Left colon (tissue), 2 donors: Measurements from ENCODE around the gene F10. TPM values are rescaled to one million over a fixed set of nuclear protein-coding genes. Genes with fewer than 3 reads are reported as not detected.
"Not testable (repeated sequence)": the region's sequence is repeated elsewhere in the genome, so short reads cannot be mapped to it uniquely, and the experiment has no call there.

Source experiments
- ATAC-seq: fragments of 200-7000 bp; cut with Tn5 transposase; one replicate; pipeline ENCODE4 v1.9.1; 2020; ENCODE audit warnings: mild to moderate bottlenecking, moderate library complexity
- DNase-seq, 2 donors: peaks; one replicate each; pipeline ENCODE4 v3.0.0-alpha.2; 2020
- intact Hi-C, 2 donors: fragments of 100-400 bp; cut with DNase I in 1 of 2; cut with micrococcal nuclease in 1 of 2; formaldehyde crosslinking; loops; one replicate each; pipeline versions ENCODE4 v1.11.2 to v1.14.0; 2022; cut with DNase I, micrococcal nuclease
- long read RNA-seq: library from polyadenylated mRNA; unstranded; transcript quantifications from one replicate; pipeline ENCODE4 v2.0.0, GENCODE V29; 2021
- total RNA-seq, 2 donors: library from RNA; stranded (reverse); fragmentation: NEBNext Ultra II Directional; extraction: Animal tissue kit (Norgen Biotek cat#: 25700); gene quantifications; one replicate each; pipeline ENCODE4 v1.2.1, GENCODE V29; 2021
- donor health status: DM: no; HTN: no; CAD: no.
- donor health status: DM: yes; HTN: yes; CAD: no.

The F10 gene
- total RNA-seq: 1 to 10 TPM; 1.6 to 4.7 TPM
- long read RNA-seq, partial matches to known transcripts: 1 of 2 reads
- long read RNA-seq, other reads (novel, unspliced or antisense): 0 of 2 reads

- DNase-seq (peak; percentile 67 to 82), ATAC-seq (peak; percentile 99)
- intact Hi-C loops: no loop called here
Measured at GRCh38 chr13:113122550-113123225, at the start of gene F10. F10 (plus strand) TSS chr13:113122799; CDS start chr13:113122856, 57 bp downstream.

- DNase-seq (no peak), ATAC-seq (no peak)
- intact Hi-C loops: no loop called here
Measured at GRCh38 chr13:113073942-113074341, 48.7 kb upstream of the F10 start.

GRCh38 chr13:113074401-113074800 lies 48.2 kb upstream of the F10 start:
- DNase-seq (no peak), ATAC-seq (no peak)
- intact Hi-C loops: no loop called here

GRCh38 chr13:113074876-113075275 lies 47.7 kb upstream of the F10 start:
- ATAC-seq: no peak
- intact Hi-C loops: no loop called here

GRCh38 chr13:113075711-113076110 lies 46.9 kb upstream of the F10 start:
- intact Hi-C loops: no loop called here
- DNase-seq (no peak), ATAC-seq (no peak)

More at GRCh38 chr13:113074876-113075275, 47.7 kb upstream of the F10 start:
- no peak for DNase-seq

- DNase-seq (no peak), ATAC-seq (no peak)
- intact Hi-C loops: no loop called here
Measured at GRCh38 chr13:113076681-113077401, 45.8 kb upstream of the F10 start.

- ATAC-seq (no peak), DNase-seq (no peak)
- intact Hi-C loops: no loop called here
Measured at GRCh38 chr13:113077566-113077952, 45.0 kb upstream of the F10 start.

GRCh38 chr13:113077953-113078901 lies 44.4 kb upstream of the F10 start:
- intact Hi-C loops: no loop called here
- DNase-seq (no peak), ATAC-seq (no peak)

GRCh38 chr13:113078902-113079780 lies 43.5 kb upstream of the F10 start:
- ATAC-seq: no peak
- intact Hi-C loops: no loop called here

GRCh38 chr13:113079781-113080080 lies 42.9 kb upstream of the F10 start:
- ATAC-seq, intact Hi-C loops: not testable (repeated sequence)

More at GRCh38 chr13:113078902-113079780, 43.5 kb upstream of the F10 start:
- no peak for DNase-seq

GRCh38 chr13:113080361-113080831 lies 42.2 kb upstream of the F10 start:
- intact Hi-C loops: no loop called here
- no peak for DNase-seq
- no peak for ATAC-seq

More at GRCh38 chr13:113079781-113080080, 42.9 kb upstream of the F10 start:
- not testable (repeated sequence) for DNase-seq

GRCh38 chr13:113080901-113081521 lies 41.6 kb upstream of the F10 start:
- ATAC-seq (no peak), DNase-seq (no peak)
- intact Hi-C loops: no loop called here

- no peak for DNase-seq
- ATAC-seq: no peak
Measured at GRCh38 chr13:113082198-113083021, 40.2 kb upstream of the F10 start.

GRCh38 chr13:113083022-113083373 lies 39.6 kb upstream of the F10 start:
- ATAC-seq (no peak), DNase-seq (no peak)
- intact Hi-C loops: no loop called here

More at GRCh38 chr13:113082198-113083021, 40.2 kb upstream of the F10 start:
- intact Hi-C loops: no loop called here

GRCh38 chr13:113083402-113084061 lies 39.1 kb upstream of the F10 start:
- intact Hi-C loops: no loop called here
- ATAC-seq (peak; percentile 75), DNase-seq (peak in 1 of 2 donors; percentile 24)

- intact Hi-C loops: no loop called here
- no peak for ATAC-seq
- no peak for DNase-seq
Measured at GRCh38 chr13:113084094-113084942, 38.3 kb upstream of the F10 start.
